ENCODE results near the gene GUCY1A2. TPM values are rescaled to one million over a fixed set of nuclear protein-coding genes. Genes with fewer than 3 reads are reported as not detected.

GUCY1A2 gene
- total RNA-seq, 4 donors from 2014 or later: 2.9 to 8.6 (median 6.4) TPM

- intact Hi-C loops (cut with DNase I; ENCODE audit: low total_unique reads) (no loop called here), in situ Hi-C loops (cut with MboI; ENCODE audit: low sequenced_read_pairs in 4 of 4) (no loop called here)
- Histone ChIP-seq H3K27ac (no peak overlapping the region), H3K36me3 (no peaks in the 10 kb centered on the region), H3K9me3 (no peaks in the 10 kb centered on the region), H3K4me1 (no peaks in the 10 kb centered on the region), H3K27me3 (no peaks in the 10 kb centered on the region), H3K4me3 (no peak overlapping the region)
- TF ChIP-seq CTCF (IDR thresholded peaks at IDR 0.05 in 4 of 5, conservative IDR thresholded peaks at IDR 0.05 in 1 of 5) (no peak), POLR2A (IDR thresholded peaks at IDR 0.05) (no peak)
- no peak for DNase-seq
- no peak for ATAC-seq
These were observed 203.1 kb downstream of the GUCY1A2 start for GRCh38 chr11:106815209-106815608.

GRCh38 chr11:106813806-106814205, 204.5 kb downstream of the GUCY1A2 start:
- in situ Hi-C loops (cut with MboI; ENCODE audit: low sequenced_read_pairs in 4 of 4): no loop called here
- ATAC-seq: no peak

GRCh38 chr11:106794058-106794457, 224.2 kb downstream of the GUCY1A2 start:
- Histone ChIP-seq H3K27me3 (no peaks in the 10 kb centered on the region), H3K4me3 (no peak overlapping the region), H3K4me1 (no peaks in the 10 kb centered on the region), H3K9me3 (no peaks in the 10 kb centered on the region), H3K36me3 (no peaks in the 10 kb centered on the region), H3K27ac (no peak overlapping the region)
- TF ChIP-seq CTCF (IDR thresholded peaks at IDR 0.05 in 4 of 5, conservative IDR thresholded peaks at IDR 0.05 in 1 of 5) (no peak), POLR2A (IDR thresholded peaks at IDR 0.05) (no peak)
- no peak for DNase-seq
- no peak for ATAC-seq
- in situ Hi-C loops (cut with MboI; ENCODE audit: low sequenced_read_pairs in 4 of 4) (no loop called here), intact Hi-C loops (cut with DNase I; ENCODE audit: low total_unique reads) (no loop called here)

More at GRCh38 chr11:106813806-106814205, 204.5 kb downstream of the GUCY1A2 start:
- H3K27me3 ChIP-seq: no peaks in the 10 kb centered on the region
- H3K4me1 ChIP-seq: no peaks in the 10 kb centered on the region
- H3K9me3 ChIP-seq: no peaks in the 10 kb centered on the region
- no peak overlapping the region for H3K27ac ChIP-seq
- no peak for DNase-seq
- no peaks in the 10 kb centered on the region for H3K36me3 ChIP-seq
- H3K4me3 ChIP-seq: no peak overlapping the region
- intact Hi-C loops (cut with DNase I; ENCODE audit: low total_unique reads): no loop called here
- TF ChIP-seq POLR2A (IDR thresholded peaks at IDR 0.05): no peak
- no peak for TF ChIP-seq CTCF (IDR thresholded peaks at IDR 0.05 in 4 of 5, conservative IDR thresholded peaks at IDR 0.05 in 1 of 5)

- Histone ChIP-seq H3K27ac (no peak overlapping the region), H3K4me3 (no peak overlapping the region), H3K4me1 (peaks cover 8% of the 10 kb centered on the region in 2 donors), H3K9me3 (no peaks in the 10 kb centered on the region), H3K36me3 (no peaks in the 10 kb centered on the region), H3K27me3 (no peaks in the 10 kb centered on the region)
- TF ChIP-seq CTCF (IDR thresholded peaks at IDR 0.05 in 4 of 5, conservative IDR thresholded peaks at IDR 0.05 in 1 of 5) (no peak), POLR2A (IDR thresholded peaks at IDR 0.05) (no peak)
- intact Hi-C loops (cut with DNase I; ENCODE audit: low total_unique reads) (no loop called here), in situ Hi-C loops (cut with MboI; ENCODE audit: low sequenced_read_pairs in 4 of 4) (no loop called here)
- no peak for DNase-seq
- no peak for ATAC-seq
These were observed 228.9 kb downstream of the GUCY1A2 start for GRCh38 chr11:106789406-106789805.

- Histone ChIP-seq H3K36me3 (no peaks in the 10 kb centered on the region), H3K9me3 (no peaks in the 10 kb centered on the region), H3K27me3 (no peaks in the 10 kb centered on the region), H3K4me3 (no peak overlapping the region), H3K4me1 (peaks cover 8% of the 10 kb centered on the region in 2 donors), H3K27ac (no peak overlapping the region)
- intact Hi-C loops (cut with DNase I; ENCODE audit: low total_unique reads): no loop called here
- in situ Hi-C loops (cut with MboI; ENCODE audit: low sequenced_read_pairs in 4 of 4): no loop called here
- ATAC-seq: no peak
- DNase-seq: no peak
- TF ChIP-seq CTCF (IDR thresholded peaks at IDR 0.05 in 4 of 5, conservative IDR thresholded peaks at IDR 0.05 in 1 of 5) (no peak), POLR2A (IDR thresholded peaks at IDR 0.05) (no peak)
These were observed 230.8 kb downstream of the GUCY1A2 start for GRCh38 chr11:106787454-106787853.
